Stimulated activated CD8-positive, alpha-beta memory T cell treated with anti-CD3 and anti-CD28 coated beads, Interleukin-4, amount 100 ng/mL, for 24 hours (primary cell): Measurements from ENCODE around the gene DDB1.
A peak's percentile ranks its signal among the peaks of the same experiment; 100 is the strongest.

Experiments
- DNase-seq: peaks from one replicate; pipeline ENCODE4 v3.0.0-alpha.2; 2020; ENCODE audit warnings: low read depth

The DDB1 gene

GRCh38 chr11:61332797-61333549 is at the start of gene DDB1, which contains the start of gene TKFC:
Gene DDB1, minus strand, starts transcription at chr11:61333105. Its CDS starts 137 bp downstream, at chr11:61332968.
Gene TKFC, plus strand, starts transcription at chr11:61333228. Its CDS starts 1,501 bp downstream, at chr11:61334729.
- peak; percentile 98 for DNase-seq

- DNase-seq: no peak
These were observed 48.0 kb upstream of the DDB1 start for GRCh38 chr11:61380884-61381283.

GRCh38 chr11:61378713-61379313 is 45.9 kb upstream of the DDB1 start:
- DNase-seq: no peak

GRCh38 chr11:61377461-61378160 is 44.7 kb upstream of the DDB1 start:
- no peak for DNase-seq

GRCh38 chr11:61375761-61376108 is 42.8 kb upstream of the DDB1 start:
- no peak for DNase-seq

- no peak for DNase-seq
These were observed 39.9 kb upstream of the DDB1 start for GRCh38 chr11:61372659-61373420.

GRCh38 chr11:61370349-61371005 is 37.6 kb upstream of the DDB1 start:
- no peak for DNase-seq

GRCh38 chr11:61369372-61370348 is 36.8 kb upstream of the DDB1 start:
- no peak for DNase-seq

- DNase-seq: no peak
These were observed 35.7 kb upstream of the DDB1 start for GRCh38 chr11:61368646-61369045.

GRCh38 chr11:61367406-61367805 is 34.5 kb upstream of the DDB1 start:
- DNase-seq: no peak

GRCh38 chr11:61364012-61364675 is 31.2 kb upstream of the DDB1 start:
- DNase-seq: no peak

GRCh38 chr11:61362542-61362875 is 29.6 kb upstream of the DDB1 start:
- DNase-seq: no peak

- DNase-seq: peak; percentile 86
These were observed 29.0 kb upstream of the DDB1 start, which contains the start of the genes CYB561A3 and TMEM138 for GRCh38 chr11:61361741-61362541. Gene CYB561A3, minus strand, starts transcription at chr11:61361882. Its CDS starts 5,169 bp downstream, at chr11:61356713. Gene TMEM138, plus strand, starts transcription at chr11:61362374. Its CDS starts 2,017 bp downstream, at chr11:61364391.

GRCh38 chr11:61361237-61361740 is 28.4 kb upstream of the DDB1 start:
- DNase-seq: no peak

- DNase-seq: no peak
These were observed 26.6 kb upstream of the DDB1 start for GRCh38 chr11:61359516-61359915.

- no peak for DNase-seq
These were observed 25.7 kb upstream of the DDB1 start for GRCh38 chr11:61358566-61358965.

- no peak for DNase-seq
These were observed 25.0 kb upstream of the DDB1 start for GRCh38 chr11:61357894-61358239.

GRCh38 chr11:61357233-61357893 is 24.5 kb upstream of the DDB1 start:
- DNase-seq: no peak
